H1 (cell line): ENCODE measurements around the gene PLCB2. TPM values are rescaled to one million over a fixed set of nuclear protein-coding genes. Genes with fewer than 3 reads are reported as not detected.

ENCODE experiments used
- CTCF ChIA-PET: fragments of 300-600 bp; sonication (Branson Sonifier 250); formaldehyde crosslinking; loops from one replicate; lab custom pipeline; 2021; ENCODE audit not compliant: partially characterized antibody; lab: Charles Lee
- POLR2A ChIA-PET: fragments of 300-600 bp; sonication (Branson Sonifier 250); formaldehyde crosslinking; loops from one replicate; lab custom pipeline; 2021; ENCODE audit warnings: inconsistent platforms; ENCODE audit not compliant: partially characterized antibody; lab: Charles Lee
- DNase-seq, 2 experiments: peaks; one replicate each; pipeline versions ENCODE4 v3.0.0 to v3.0.0-alpha.2; 2010 to 2022; ENCODE audit warnings: low spot score in 2 of 2, low read depth in 1 of 2, mixed read lengths in 1 of 2
- FAIRE-seq: peaks from 2 replicates; lab custom pipeline; 2011; peaks lifted over from hg19 to GRCh38; lab: Jason Lieb, UNC
- H2AFZ ChIP-seq: 2 replicates; pipeline ENCODE4 v1.8.1; 2012; ENCODE audit warnings: low read length, inconsistent platforms
- H2AK5ac ChIP-seq: 2 replicates; pipeline ENCODE4 v1.6.1; 2013; ENCODE audit warnings: low read depth, low read length
- H2BK120ac ChIP-seq: replicated peaks from 2 replicates; pipeline ENCODE3; 2013; ENCODE audit warnings: low read depth, low read length, inconsistent platforms
- H2BK12ac ChIP-seq: 2 replicates; pipeline ENCODE4 v1.6.1; 2013; ENCODE audit warnings: low read depth, low read length
- H2BK15ac ChIP-seq: 2 replicates; pipeline ENCODE4 v1.6.1; 2013; ENCODE audit warnings: low read length
- H2BK20ac ChIP-seq: 2 replicates; pipeline ENCODE4 v1.6.1; 2013; ENCODE audit warnings: low read length
- H2BK5ac ChIP-seq: 2 replicates; pipeline ENCODE4 v1.6.1; 2013; ENCODE audit warnings: low read depth, low read length
- H3K14ac ChIP-seq: 2 replicates; pipeline ENCODE4 v1.6.1; 2013; ENCODE audit warnings: inconsistent platforms; ENCODE audit not compliant: insufficient read length
- H3K18ac ChIP-seq: 2 replicates; pipeline ENCODE4 v1.6.1; 2013; ENCODE audit warnings: low read length; ENCODE audit errors: extremely low read depth
- H3K23ac ChIP-seq: 2 replicates; pipeline ENCODE4 v1.6.1; 2013; ENCODE audit warnings: inconsistent platforms; ENCODE audit not compliant: insufficient read length
- H3K23me2 ChIP-seq: 2 replicates; pipeline ENCODE4 v1.6.1; 2013; ENCODE audit warnings: low read depth, low read length
- H3K27ac ChIP-seq: 2 replicates; pipeline ENCODE4 v1.6.1; 2011; ENCODE audit warnings: low read depth, low read length, inconsistent platforms
- H3K27me3 ChIP-seq, 4 experiments: replicated peaks in 1 of 4; 1 replicate in 1 of 4; 2 replicates in 3 of 4; pipeline versions ENCODE4 v1.6.1 to v1.8.1; 2011 to 2013; ENCODE audit warnings: low read length in 3 of 4, mild to moderate bottlenecking in 3 of 4, inconsistent platforms in 2 of 4, mixed read lengths in 2 of 4, moderate library complexity in 1 of 4; ENCODE audit not compliant: control insufficient read depth in 3 of 4, insufficient read depth in 3 of 4; ENCODE audit errors: extremely low read depth in 1 of 4
- H3K36me3 ChIP-seq, 4 experiments: 2 replicates each; pipeline versions ENCODE4 v1.6.1 to v1.8.1; 2011 to 2013; ENCODE audit warnings: mild to moderate bottlenecking in 4 of 4, low read length in 3 of 4, moderate library complexity in 2 of 4, control low read depth in 1 of 4, inconsistent platforms in 1 of 4; ENCODE audit not compliant: insufficient read depth in 4 of 4, control insufficient read depth in 2 of 4
- H3K4ac ChIP-seq: replicated peaks from 2 replicates; pipeline ENCODE3; 2013; ENCODE audit warnings: low read length, low read depth, mixed read lengths, inconsistent platforms; ENCODE audit not compliant: insufficient read length
- H3K4me1 ChIP-seq, 4 experiments: replicated peaks in 1 of 4; 1 replicate in 1 of 4; 2 replicates in 3 of 4; pipeline versions ENCODE4 v1.6.1 to v1.8.1; 2011 to 2013; ENCODE audit warnings: low read length in 3 of 4, inconsistent platforms in 2 of 4, mixed read lengths in 1 of 4; ENCODE audit not compliant: insufficient read depth in 4 of 4, control insufficient read depth in 3 of 4
- H3K4me2 ChIP-seq, 2 experiments: 2 replicates each; pipeline versions ENCODE4 v1.6.1 to v1.8.1; 2011 to 2013; ENCODE audit warnings: low read depth in 2 of 2, low read length in 2 of 2, control low read depth in 1 of 2, inconsistent platforms in 1 of 2, mild to moderate bottlenecking in 1 of 2; ENCODE audit not compliant: insufficient read depth in 1 of 2
- H3K4me3 ChIP-seq, 4 experiments: fragments of 200-600, 300-600 bp in 1 of 4; sonication (generic), shearing (Covaris generic), sonication (Bioruptor Twin) in 1 of 4; 2 replicates each; pipeline versions ENCODE4 v1.5.1 to v1.8.1; 2011 to 2016; ENCODE audit warnings: low read length in 4 of 4, low read depth in 3 of 4, control low read depth in 2 of 4, inconsistent platforms in 2 of 4, mild to moderate bottlenecking in 2 of 4, mixed read lengths in 1 of 4, moderate library complexity in 1 of 4; ENCODE audit not compliant: insufficient read depth in 2 of 4; ENCODE audit errors: extremely low read depth in 1 of 4
- H3K56ac ChIP-seq: replicated peaks from 2 replicates; pipeline ENCODE3; 2013; ENCODE audit warnings: low read depth, mild to moderate bottlenecking, mixed read lengths, low read length, inconsistent platforms; ENCODE audit not compliant: insufficient read length
- H3K79me1 ChIP-seq: 2 replicates; pipeline ENCODE4 v1.6.1; 2013; ENCODE audit warnings: low read depth, low read length, control low read depth
- H3K79me2 ChIP-seq, 2 experiments: 2 replicates each; pipeline versions ENCODE4 v1.6.1 to v1.8.1; 2012 to 2013; ENCODE audit warnings: low read length in 2 of 2, mild to moderate bottlenecking in 2 of 2, inconsistent platforms in 1 of 2; ENCODE audit not compliant: insufficient read depth in 2 of 2, control insufficient read depth in 1 of 2
- H3K9ac ChIP-seq, 4 experiments: replicated peaks in 1 of 4; 1 replicate in 1 of 4; 2 replicates in 3 of 4; pipeline versions ENCODE4 v1.6.1 to v1.8.1; 2011 to 2013; ENCODE audit warnings: low read depth in 3 of 4, low read length in 3 of 4, control low read depth in 2 of 4, mild to moderate bottlenecking in 2 of 4, moderate library complexity in 2 of 4, inconsistent platforms in 1 of 4; ENCODE audit errors: extremely low read depth in 1 of 4
- H3K9me3 ChIP-seq, 2 experiments: 2 replicates each; pipeline versions ENCODE4 v1.6.1 to v1.8.1; 2012 to 2013; ENCODE audit warnings: mild to moderate bottlenecking in 2 of 2, moderate library complexity in 2 of 2, control low read depth in 1 of 2, inconsistent platforms in 1 of 2, low read depth in 1 of 2, low read length in 1 of 2, mixed read lengths in 1 of 2; ENCODE audit not compliant: insufficient read depth in 2 of 2
- H4K20me1 ChIP-seq, 2 experiments: replicated peaks in 1 of 2; 2 replicates each; pipeline versions ENCODE3 to v1.8.1; 2011 to 2013; ENCODE audit warnings: inconsistent platforms in 2 of 2, low read length in 2 of 2, mild to moderate bottlenecking in 1 of 2; ENCODE audit not compliant: insufficient read depth in 2 of 2, control insufficient read depth in 1 of 2
- H4K5ac ChIP-seq: 2 replicates; pipeline ENCODE4 v1.6.1; 2013; ENCODE audit warnings: low read length, low read depth, mixed read lengths, inconsistent platforms; ENCODE audit not compliant: insufficient read length
- H4K8ac ChIP-seq: 2 replicates; pipeline ENCODE4 v1.8.0; 2013; ENCODE audit warnings: mild to moderate bottlenecking, moderate library complexity, low read length, inconsistent platforms; ENCODE audit not compliant: insufficient read depth; ENCODE audit errors: extremely low read depth
- H4K91ac ChIP-seq: replicated peaks from 2 replicates; pipeline ENCODE3; 2013; ENCODE audit warnings: low read length, mixed read lengths, inconsistent platforms; ENCODE audit not compliant: insufficient read length
- CEBPB ChIP-seq: IDR thresholded peaks from 2 replicates; pipeline ENCODE4 v1.6.1; 2012; ENCODE audit warnings: low read depth, low read length
- CREB1 ChIP-seq: IDR thresholded peaks from 2 replicates; pipeline ENCODE4 v1.6.1; 2012; ENCODE audit warnings: inconsistent platforms
- GABPA ChIP-seq: IDR thresholded peaks from 2 replicates; pipeline ENCODE4 v1.6.1; 2011; ENCODE audit warnings: mild to moderate bottlenecking, low read length, moderate library complexity, borderline replicate concordance; ENCODE audit not compliant: insufficient read depth
- KDM5A ChIP-seq: fragments of 200-600 bp; IDR thresholded peaks from 2 replicates; pipeline ENCODE4 v1.7.1; 2012; ENCODE audit warnings: mild to moderate bottlenecking, low read length, inconsistent platforms, mixed read lengths
- POLR2A ChIP-seq, 2 experiments: IDR thresholded peaks; 1 replicate in 1 of 2; 2 replicates in 1 of 2; pipeline ENCODE4 v1.6.1; 2011; ENCODE audit warnings: low read depth in 2 of 2, low read length in 2 of 2, mild to moderate bottlenecking in 2 of 2; ENCODE audit errors: control extremely low read depth in 1 of 2
- RFX5 ChIP-seq: IDR thresholded peaks from 2 replicates; pipeline ENCODE4 v1.6.1; 2011; ENCODE audit warnings: low read depth, low read length, improper control_type of control experiment, borderline replicate concordance
- RXRA ChIP-seq: IDR thresholded peaks from 2 replicates; pipeline ENCODE4 v1.6.1; 2011; ENCODE audit warnings: low read depth, mild to moderate bottlenecking, low read length, moderate library complexity; ENCODE audit not compliant: insufficient read depth
- SP2 ChIP-seq: IDR thresholded peaks from 2 replicates; pipeline ENCODE4 v1.6.1; 2012; ENCODE audit warnings: mild to moderate bottlenecking, low read length, inconsistent platforms
- WGBS, 2 experiments: shearing (Covaris generic) in 1 of 2; methylation state at CpG; one replicate each; pipeline versions ENCODE4 v1.1.6 to v1.1.7; 2013 to 2015; ENCODE audit warnings: low lambda C conversion rate in 2 of 2, mixed read lengths in 2 of 2, inconsistent platforms in 1 of 2, low coverage in 1 of 2, missing lambda C conversion rate in 1 of 2; ENCODE audit not compliant: insufficient replicate concordance in 2 of 2, insufficient coverage in 1 of 2, insufficient read length in 1 of 2; ENCODE audit errors: extremely low coverage in 1 of 2, missing lambda C conversion rate in 1 of 2; 5-methylcytosine and 5-hydroxymethylcytosine counted together
- polyA plus RNA-seq, 7 experiments: library from polyadenylated mRNA; depleted of rRNA in 3 of 7; stranded (reverse) in 5 of 7; unstranded in 2 of 7; fragments of >200 nt in 5 of 7; fragments of 200-250 nt in 2 of 7; gene quantifications; 1 replicate in 5 of 7; 2 replicates in 1 of 7; 4 replicates in 1 of 7; pipeline versions ENCODE4 v1.2.1 to v1.2.3, GENCODE V29; 2011 to 2013; ENCODE audit warnings: missing spikeins in 2 of 7, mixed read lengths in 2 of 7
- total RNA-seq: library from RNA; stranded (reverse); fragmentation: NEBNext Ultra II Directional; extraction: Animal tissue kit (Norgen Biotek cat#: 25700); gene quantifications from 2 replicates; pipeline ENCODE4 v1.2.1, GENCODE V29; 2021
- TF ChIP-seq, protein P1 (sequence below): IDR thresholded peaks from 2 replicates; pipeline ENCODE4 v1.6.1; 2012; ENCODE audit warnings: inconsistent platforms
- TF ChIP-seq, protein P2 (sequence below): IDR thresholded peaks from 2 replicates; pipeline ENCODE4 v1.6.1; 2012; ENCODE audit warnings: inconsistent platforms
- TF ChIP-seq, protein P3 (sequence below): IDR thresholded peaks from 2 replicates; pipeline ENCODE4 v1.6.1; 2011; ENCODE audit warnings: low read depth, mild to moderate bottlenecking, low read length; ENCODE audit not compliant: insufficient read depth

The PLCB2 gene
- total and polyA plus RNA-seq, 2 of the 8 experiments (the other 6 are each of a cell fraction or from before 2014, with no cell fraction given) = 7.2 to 8.4 TPM

- no peak overlapping the region for H2BK120ac ChIP-seq
- no peak overlapping the region for H3K9ac ChIP-seq
- no peaks in the 10 kb centered on the region for H4K20me1 ChIP-seq
- H3K4ac ChIP-seq = peak overlapping the region; percentile 15
- no peak overlapping the region for H2BK15ac ChIP-seq
- peak overlapping the region; percentile 87 for H2BK5ac ChIP-seq
- H3K79me2 ChIP-seq = no peaks in the 10 kb centered on the region
- H3K36me3 ChIP-seq = no peaks in the 10 kb centered on the region
- no peak overlapping the region for H3K56ac ChIP-seq
- peak overlapping the region; percentile 78 for H2AFZ ChIP-seq
- peaks cover 0 to 23% (median 10%) of the 10 kb centered on the region in 4 experiments; a peak in 6 of 7 replicates for H3K4me1 ChIP-seq
- no peak overlapping the region for H3K27ac ChIP-seq
- H2BK20ac ChIP-seq = peak overlapping the region; percentile 87
- no peak overlapping the region for H3K4me3 ChIP-seq
- 0 out of 4 replicates have a peak, but pooled peaks cover 0 to 3% of the 10 kb centered on the region in 2 experiments for H3K9me3 ChIP-seq
- H3K23ac ChIP-seq = no peak overlapping the region
- peak overlapping the region; percentile 84 for H3K18ac ChIP-seq
- FAIRE-seq (no peak), DNase-seq (peak in 1 of 2 experiments; percentile 75)
- peaks cover 0 to 2% (median 0%) of the 10 kb centered on the region in 4 experiments; a peak in 1 of 7 replicates for H3K27me3 ChIP-seq
- H2BK12ac ChIP-seq = peak overlapping the region; percentile 95; the same call in 1 of the 2 replicates
- POLR2A ChIA-PET = interaction anchor here (0.7 to 3.0 kb wide), 10 partner anchors 11 to 81 kb away, joined by 3 to 46 read pairs (median 4); partner anchors contain the start of genes ANKRD63 and KNSTRN
- no peak overlapping the region for H4K8ac ChIP-seq
- H2AK5ac ChIP-seq = peak overlapping the region; percentile 70; the same call in 1 of the 2 replicates
- peak overlapping the region; percentile 28 for H4K91ac ChIP-seq
- H3K14ac ChIP-seq = no peak overlapping the region
- H3K23me2 ChIP-seq = no peaks in the 10 kb centered on the region
- peak overlapping the region; percentile 38 to 50; a peak in 3 of 4 replicates for H3K4me2 ChIP-seq
- 63% methylated on average over 12 of the region's 12 CpGs; no CpG with 5 or more reads in 1 of the 2 experiments for WGBS, 2 experiments
- H3K79me1 ChIP-seq = no peaks in the 10 kb centered on the region
- peak overlapping the region; percentile 27 for H4K5ac ChIP-seq
- CTCF ChIA-PET = interaction anchor here (0.8 to 23.9 kb wide), 10 partner anchors 9 to 256 kb away, joined by 3 to 584 read pairs (median 23); partner anchors contain the start of genes ANKRD63, CCDC9B and INAFM2
- TF ChIP-seq SP2 (no peak), POLR2A (IDR thresholded peaks at IDR 0.05; ENCODE audit: control extremely low read depth in 1 of 2, low read depth in 2 of 2, low read length in 2 of 2) (no peak), CREB1 (peak; percentile 65; the same call in 1 of the 2 replicates), GABPA (no peak), KDM5A (no peak), RXRA (no peak), RFX5 (no peak), CEBPB (no peak)
- TF ChIP-seq, protein P1, sequence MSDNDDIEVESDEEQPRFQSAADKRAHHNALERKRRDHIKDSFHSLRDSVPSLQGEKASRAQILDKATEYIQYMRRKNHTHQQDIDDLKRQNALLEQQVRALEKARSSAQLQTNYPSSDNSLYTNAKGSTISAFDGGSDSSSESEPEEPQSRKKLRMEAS = peak; percentile 12; the same call in 1 of the 2 replicates
- TF ChIP-seq, protein P2, sequence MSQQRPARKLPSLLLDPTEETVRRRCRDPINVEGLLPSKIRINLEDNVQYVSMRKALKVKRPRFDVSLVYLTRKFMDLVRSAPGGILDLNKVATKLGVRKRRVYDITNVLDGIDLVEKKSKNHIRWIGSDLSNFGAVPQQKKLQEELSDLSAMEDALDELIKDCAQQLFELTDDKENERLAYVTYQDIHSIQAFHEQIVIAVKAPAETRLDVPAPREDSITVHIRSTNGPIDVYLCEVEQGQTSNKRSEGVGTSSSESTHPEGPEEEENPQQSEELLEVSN = 0 out of 2 replicates have a peak, but pooled peaks have one; percentile 8
- TF ChIP-seq, protein P3, sequence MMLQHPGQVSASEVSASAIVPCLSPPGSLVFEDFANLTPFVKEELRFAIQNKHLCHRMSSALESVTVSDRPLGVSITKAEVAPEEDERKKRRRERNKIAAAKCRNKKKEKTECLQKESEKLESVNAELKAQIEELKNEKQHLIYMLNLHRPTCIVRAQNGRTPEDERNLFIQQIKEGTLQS = no peak
Observed at GRCh38 chr15:40301467-40302179, 6.1 kb downstream of the PLCB2 start.
